ENCODE data around the gene C3orf62.

DNA sequence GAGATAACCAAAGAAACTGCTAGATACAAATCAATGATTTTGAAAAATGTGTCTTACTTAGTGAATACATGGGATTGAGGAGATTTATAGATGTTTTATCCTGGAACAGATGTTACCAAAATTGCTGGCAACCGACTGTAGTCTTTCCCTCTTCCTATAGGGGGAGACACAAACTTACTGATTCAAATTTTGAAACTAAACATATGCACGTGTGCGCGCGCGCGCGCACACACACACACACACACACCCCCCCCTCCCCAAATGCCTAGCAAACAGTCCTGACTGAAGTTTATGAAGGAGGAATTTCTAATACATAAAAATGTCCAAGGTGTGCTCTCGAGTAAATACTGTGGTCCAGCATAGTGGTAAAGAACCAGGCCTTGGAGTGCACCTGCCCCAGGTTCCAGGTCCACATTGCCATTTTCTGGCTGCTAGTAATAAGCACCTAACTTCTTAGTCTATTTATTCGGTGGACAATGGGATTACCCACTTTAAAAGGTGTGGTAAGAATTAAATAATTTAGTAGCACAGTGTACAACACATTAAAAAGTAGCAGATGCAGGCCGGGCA is 18.5 kb upstream of the C3orf62 start:
- TF ChIP-seq, protein P1, sequence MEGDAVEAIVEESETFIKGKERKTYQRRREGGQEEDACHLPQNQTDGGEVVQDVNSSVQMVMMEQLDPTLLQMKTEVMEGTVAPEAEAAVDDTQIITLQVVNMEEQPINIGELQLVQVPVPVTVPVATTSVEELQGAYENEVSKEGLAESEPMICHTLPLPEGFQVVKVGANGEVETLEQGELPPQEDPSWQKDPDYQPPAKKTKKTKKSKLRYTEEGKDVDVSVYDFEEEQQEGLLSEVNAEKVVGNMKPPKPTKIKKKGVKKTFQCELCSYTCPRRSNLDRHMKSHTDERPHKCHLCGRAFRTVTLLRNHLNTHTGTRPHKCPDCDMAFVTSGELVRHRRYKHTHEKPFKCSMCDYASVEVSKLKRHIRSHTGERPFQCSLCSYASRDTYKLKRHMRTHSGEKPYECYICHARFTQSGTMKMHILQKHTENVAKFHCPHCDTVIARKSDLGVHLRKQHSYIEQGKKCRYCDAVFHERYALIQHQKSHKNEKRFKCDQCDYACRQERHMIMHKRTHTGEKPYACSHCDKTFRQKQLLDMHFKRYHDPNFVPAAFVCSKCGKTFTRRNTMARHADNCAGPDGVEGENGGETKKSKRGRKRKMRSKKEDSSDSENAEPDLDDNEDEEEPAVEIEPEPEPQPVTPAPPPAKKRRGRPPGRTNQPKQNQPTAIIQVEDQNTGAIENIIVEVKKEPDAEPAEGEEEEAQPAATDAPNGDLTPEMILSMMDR (IDR thresholded peaks at IDR 0.05; ENCODE audit: low read depth, low read length) = peak; percentile 82
- no peak for TF ChIP-seq EZH2phosphoT487 (IDR thresholded peaks at IDR 0.05; ENCODE audit: low read depth)

Measured in OCI-LY3 (cell line).